SK-N-MC (cell line): ENCODE measurements around the gene CAMSAP2.

Source experiments
- EZH2 ChIP-seq: fragments of 200-600 bp; sonication (generic); IDR thresholded peaks from one replicate; pipeline ENCODE4 v1.6.1; 2017; ENCODE audit warnings: antibody characterized with exemption
- POLR2AphosphoS5 ChIP-seq: IDR thresholded peaks from 2 replicates; pipeline ENCODE4 v1.6.1; 2012; ENCODE audit warnings: mild to moderate bottlenecking, low read depth, low read length, borderline replicate concordance

DNA sequence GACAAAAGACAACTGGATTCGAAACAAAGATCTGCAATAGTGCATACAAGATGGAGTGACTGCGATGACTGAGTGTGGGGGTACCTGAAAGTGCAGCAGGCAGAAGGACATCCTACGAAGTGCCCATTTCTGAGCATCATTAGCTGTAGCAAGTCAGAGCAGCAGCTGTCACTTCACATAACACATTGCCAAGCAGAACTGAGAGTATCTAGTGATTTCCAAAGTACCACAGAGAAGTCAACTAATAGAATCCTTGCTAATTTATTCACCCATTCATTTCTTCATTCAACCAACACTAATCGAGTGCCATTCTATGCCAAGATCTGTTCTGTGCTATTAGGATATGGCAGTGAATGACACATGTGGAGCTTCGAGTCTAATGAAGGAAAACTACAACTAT lies 31.6 kb upstream of the CAMSAP2 start:
- TF ChIP-seq POLR2AphosphoS5 (no peak), EZH2 (no peak)
